ENCODE results near the gene YIPF3.
"Not testable (repeated sequence)": the region's sequence is repeated elsewhere in the genome, so short reads cannot be mapped to it uniquely, and the experiment has no call there.

YIPF3 gene

DNA sequence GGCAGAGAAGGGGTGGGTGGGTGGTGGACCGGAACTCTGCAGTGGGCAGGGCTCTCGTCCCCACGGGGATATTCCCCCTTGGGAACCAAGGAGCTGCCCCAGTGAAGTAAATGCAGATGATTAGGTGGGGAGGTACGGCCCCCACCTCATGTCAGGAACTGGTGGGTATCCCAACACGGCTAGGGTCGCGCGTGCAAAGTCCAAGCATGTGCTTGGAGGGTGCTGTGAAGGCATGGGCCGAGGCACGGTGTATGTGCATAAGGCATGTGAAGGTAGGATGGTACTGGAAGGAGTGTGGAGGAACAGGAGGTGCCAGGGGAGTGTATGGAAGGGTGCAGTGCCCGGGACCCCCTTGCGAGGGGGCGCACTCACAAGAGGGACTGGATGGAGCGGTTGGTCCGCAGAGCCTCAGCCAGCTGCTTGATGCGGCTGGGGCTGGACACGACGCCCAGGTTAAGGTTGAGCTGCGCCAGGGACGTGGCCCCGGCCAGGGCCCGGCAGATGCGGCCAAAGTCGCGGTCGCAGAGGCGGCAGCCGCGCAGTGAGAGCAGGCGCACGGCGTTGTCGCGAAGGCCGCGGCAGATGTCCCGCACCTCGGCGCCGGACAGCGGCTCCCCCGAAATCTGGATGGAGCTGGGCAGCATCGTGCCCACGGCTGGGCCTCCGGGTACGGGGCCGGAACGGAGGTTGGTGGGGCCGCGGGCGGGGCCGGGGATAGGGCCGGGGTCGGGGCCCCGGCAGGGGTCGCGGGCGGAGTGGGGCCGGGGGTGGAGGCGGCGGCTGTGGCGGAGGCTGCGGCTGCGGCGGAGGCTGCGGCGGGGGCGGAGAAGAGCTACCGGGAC, 7.4 kb downstream of the YIPF3 start:
- peak in 1 of 2 experiments; percentile 25 for DNase-seq

DNA sequence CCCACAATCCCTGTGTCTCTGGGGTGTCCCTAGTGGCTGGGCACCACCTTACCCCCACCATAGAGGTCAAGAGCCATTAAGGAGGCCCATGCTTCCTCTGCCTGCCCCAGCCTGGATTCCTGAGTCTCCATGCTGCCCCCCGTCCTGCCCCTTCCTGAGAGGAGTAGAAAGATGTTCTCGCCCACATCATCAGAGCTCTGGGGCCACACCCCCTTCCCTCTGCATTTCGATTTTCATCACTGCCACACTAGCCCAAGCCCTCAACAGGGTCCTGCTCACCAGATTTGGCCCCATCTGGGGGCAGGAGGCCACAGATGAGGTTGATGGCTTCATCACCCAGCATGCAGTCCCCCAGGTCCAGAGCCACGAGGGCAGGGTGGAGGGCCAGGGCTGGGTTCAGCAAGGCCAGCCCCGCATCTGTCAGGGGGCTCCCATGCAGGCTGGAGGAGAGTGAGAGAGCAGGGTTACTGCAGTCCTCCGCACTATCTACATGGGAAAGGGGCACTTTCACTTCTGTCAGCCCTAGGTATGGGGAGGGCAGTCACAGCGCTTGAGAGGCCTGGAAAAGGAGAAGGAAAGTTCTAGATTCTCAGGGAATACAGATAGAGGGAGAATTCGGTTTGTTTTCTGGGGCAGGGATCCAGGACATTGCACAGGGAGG, 8.1 kb downstream of the YIPF3 start:
- no peak for DNase-seq

DNA sequence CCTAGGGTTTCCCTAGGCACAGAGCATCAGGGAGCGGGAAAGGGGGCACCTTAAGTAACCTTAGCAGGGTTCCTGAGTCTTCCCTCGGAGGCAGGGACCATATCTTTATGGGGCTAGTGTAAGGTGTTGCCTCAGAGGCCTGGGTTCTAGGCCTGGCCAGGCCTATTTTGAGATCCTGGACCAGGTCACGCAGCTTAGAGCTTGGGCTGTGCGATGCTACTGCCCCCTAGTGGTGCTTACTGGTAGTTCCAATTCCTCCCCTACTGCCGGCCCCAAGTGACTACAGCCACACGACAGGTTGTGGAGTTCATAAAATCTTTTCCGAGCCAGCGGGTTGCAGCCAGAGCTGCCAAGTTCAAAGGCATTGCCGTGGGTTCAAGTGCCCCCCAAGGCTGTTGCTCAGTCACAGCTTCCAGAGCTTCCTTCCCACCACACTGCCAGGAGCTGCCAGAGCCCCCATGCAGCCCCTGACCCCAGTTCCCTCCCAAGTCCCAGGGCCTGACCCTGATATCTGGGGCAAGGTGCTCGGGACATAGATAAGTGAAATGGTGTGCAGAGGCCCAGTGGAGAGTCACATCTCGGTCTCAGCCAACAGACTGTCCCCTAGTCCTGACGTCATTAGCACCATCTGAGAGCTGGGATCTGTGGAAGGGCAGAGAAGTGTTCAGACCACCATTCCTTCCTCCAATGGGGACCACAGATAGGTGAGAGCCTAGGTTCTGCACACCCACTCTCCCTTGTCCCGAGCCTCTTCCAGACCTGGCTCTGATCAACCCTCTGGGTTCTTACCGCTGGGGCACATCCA, 9.9 kb downstream of the YIPF3 start:
- DNase-seq, result peak; percentile 36 to 78

DNA sequence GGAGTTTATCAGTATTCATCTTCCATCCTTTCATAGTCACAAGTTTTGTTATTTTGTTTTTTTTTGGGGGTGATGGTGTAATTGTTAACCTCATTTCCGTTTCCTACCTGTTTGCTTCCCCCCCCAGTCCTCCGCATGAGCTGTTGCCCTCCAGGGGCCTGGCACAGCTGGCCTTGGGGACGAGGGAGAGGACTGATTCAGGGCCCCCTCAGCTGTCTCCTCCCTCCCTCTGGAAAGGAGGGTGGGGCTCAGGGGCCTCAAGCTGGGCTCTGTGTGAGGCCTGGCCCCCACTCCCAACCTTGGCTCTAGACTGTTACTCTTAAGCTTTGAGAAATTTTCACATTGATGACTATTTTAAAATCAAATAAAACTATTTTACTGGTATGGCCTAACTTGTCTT, 10.6 kb downstream of the YIPF3 start:
- no peak for DNase-seq

DNA sequence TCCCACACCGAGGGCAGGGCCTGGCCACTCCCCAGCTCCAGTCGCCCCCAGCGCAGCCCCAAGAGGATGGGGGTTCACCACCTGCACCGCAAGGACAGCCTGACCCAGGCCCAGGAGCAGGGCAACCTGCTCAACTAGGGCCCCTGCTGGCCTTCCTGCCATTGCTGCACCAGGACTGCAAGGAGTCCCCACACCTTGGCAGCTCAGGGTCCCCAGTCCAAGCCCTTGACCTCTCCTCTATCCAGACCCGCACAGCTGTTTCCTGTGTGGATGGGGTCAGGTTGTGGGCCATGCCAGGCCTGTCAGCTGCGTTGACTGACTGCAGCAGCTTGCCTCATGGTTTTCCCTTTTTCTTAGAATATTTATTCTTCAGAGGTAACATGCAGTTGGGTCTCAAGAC, 11.0 kb downstream of the YIPF3 start:
- DNase-seq, result no peak

DNA sequence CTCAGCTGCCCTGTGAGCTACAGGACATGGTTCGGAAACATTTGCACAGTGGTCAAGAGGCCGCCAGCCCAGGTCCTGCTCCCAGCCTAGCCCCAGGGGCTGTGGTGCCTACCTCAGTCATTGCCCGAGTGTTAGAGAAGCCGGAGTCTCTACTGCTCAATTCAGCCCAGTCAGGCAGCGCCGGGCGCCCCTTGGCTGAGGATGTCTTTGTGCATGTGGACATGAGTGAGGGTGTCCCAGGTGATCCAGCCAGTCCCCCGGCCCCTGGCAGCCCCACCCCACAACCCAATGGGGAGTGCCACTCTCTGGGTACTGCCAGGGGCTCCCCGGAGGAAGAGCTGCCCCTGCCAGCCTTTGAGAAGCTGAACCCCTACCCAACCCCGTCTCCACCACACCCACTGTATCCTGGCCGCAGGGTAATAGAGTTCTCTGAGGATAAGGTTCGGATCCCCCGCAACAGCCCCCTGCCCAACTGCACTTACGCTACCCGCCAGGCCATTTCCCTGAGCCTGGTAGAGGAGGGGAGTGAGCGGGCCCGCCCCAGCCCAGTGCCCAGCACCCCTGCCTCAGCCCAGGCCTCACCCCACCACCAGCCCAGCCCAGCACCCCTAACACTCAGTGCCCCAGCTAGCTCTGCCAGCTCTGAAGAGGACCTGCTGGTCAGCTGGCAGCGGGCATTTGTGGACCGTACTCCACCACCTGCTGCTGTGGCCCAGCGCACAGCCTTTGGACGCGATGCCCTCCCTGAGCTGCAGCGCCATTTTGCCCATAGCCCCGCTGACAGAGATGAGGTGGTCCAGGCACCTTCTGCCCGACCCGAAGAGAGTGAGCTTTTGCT, 11.8 kb downstream of the YIPF3 start:
- no peak for DNase-seq

DNA sequence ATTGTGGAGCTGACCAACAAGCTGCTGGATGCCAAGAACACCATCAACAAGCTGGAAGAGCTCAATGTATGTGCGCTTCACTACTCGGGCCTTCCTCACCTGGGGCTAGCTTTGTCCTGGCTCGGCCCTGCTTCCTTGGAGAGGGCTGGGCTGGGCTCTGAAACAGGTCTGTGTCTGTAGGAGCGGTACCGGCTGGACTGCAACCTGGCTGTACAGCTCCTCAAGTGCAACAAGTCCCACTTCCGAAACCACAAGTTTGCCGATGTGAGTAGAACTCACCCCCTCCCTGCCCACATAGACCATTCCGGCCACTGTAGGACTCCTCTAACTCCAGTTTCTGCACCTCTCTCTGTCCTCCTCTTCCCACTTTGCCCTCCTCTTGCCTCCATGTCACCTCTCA, 13.3 kb downstream of the YIPF3 start:
- no peak for DNase-seq

DNA sequence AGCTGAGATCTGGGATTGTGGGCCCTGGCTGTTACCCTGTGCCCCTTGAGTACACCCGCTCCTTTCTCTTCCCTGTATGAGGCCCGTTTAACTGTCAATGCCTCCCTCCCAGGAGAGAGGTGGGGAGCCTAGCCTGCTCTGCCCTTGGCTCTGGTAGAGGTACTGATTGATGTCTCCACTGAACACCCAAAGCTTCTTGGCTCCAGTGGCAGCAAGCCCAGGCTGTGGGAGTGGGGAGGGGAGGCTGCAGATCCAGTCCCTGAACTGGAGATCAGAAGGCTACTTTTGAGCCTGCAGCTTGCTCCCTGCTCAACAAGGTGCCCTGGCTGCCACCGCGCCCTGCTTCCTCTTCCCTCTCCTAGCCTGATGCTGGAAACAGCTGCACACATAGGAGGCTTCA, 14.1 kb downstream of the YIPF3 start:
- DNase-seq, result no peak

DNA sequence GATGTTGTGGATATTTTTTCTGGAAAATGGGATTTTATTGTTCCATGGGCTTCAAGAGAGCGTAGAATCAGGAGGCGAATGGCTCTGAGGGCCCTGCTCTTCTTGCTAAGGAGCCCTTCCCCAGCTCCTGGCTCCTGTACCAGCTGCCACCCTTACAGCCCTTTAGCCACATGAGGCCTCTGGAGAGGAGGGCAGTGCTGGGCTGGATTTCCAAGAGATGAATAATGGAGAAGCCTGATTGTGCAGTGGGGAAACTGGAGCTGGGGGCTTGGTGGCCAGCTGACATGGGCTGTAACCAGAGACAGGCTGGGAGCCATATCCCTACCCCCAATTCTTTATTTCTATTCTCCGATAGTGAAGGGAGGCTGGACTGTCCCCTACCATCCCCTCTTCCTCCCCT, 15.8 kb downstream of the YIPF3 start:
- DNase-seq, result no peak

DNA sequence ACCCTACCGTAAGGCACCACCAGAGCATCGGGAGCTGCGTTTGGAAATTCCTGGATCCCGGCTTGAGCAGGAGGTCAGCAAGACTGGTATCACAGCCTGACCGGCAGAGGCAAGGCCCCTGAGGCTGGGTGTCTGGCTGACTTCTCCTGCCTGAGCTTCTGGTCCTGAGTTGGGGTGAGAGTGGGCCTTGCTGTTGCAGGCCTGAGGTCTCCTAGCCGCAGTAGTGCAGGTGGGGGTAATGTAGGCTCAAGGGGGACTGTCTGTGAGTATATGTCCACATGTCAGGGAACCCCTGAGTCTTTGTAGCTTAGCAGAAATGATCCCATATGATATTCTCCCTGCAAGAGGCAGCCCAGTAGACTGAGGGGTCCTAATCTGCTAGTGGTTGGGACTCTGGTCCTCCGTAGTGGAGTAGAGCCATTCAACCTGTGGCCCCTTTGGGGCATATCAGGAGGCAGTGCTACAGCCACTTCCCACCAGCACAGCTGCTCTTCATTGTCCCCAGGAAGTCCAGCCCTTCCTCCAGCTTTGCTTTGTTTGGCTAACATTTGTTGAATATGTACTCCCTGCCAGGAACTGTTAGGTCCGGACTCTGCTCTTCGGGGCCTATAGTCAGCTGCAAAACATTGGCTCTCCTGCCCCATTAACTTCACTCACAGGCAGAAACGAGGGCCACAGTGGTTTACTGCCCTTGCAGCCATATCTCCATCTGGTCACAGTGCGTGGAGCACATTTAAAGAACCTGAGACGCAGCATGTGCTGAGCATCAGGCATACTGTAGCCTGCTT, 17.5 kb downstream of the YIPF3 start:
- DNase-seq, result no peak

DNA sequence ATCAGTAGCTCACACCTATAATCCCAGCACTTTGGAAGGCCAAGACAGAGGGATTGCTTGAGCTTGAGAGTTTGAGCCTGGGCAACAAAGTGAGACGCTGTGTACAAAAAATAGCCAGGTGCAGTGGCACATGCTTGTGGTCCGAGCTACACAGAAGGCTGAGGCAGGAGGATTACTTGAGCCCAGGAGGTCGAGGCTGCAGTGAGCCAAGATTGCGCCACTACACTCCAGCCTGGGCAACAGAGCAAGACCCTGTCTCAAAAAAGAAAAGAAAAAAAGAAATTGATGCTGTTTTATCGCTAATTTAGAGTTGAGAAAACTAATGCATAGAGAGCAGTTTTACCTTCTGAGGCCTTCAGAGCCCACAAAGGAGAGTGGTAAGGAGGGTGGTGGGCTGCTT, 18.4 kb downstream of the YIPF3 start:
- not testable (repeated sequence) for DNase-seq

DNA sequence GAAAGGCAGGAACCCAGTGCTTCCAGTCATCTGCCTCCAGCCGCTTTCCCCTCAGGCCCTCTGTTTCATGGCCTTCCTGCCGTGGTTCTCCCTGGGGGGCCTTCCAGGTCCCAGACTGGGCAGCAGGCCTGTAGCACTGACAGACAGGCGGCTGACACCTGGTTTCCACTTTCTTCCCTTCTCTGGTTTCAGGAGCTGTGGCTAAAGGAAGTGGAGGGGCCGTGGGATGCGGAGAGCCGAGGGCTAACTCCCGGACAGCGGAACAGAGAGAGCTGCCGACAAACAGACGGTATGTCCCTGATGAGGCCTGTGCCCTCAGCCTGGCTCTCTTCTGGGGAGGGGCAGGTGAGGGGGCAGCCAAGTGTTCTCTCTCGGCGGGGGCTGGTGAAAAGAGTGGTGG, 19.0 kb downstream of the YIPF3 start:
- DNase-seq, result no peak

DNA sequence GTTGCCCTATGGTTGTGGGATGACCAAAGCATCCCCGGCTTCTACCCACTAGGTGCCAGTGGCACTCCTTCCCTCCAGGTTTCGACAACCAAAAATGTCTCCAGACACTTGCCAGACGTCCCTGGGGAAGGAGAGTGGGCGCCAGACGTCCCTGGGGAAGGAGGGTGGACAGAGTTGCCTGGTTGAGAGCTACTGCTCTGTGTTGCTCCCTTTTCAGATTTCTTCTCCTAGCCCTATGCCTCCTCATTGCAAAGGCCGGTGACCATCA, 19.7 kb downstream of the YIPF3 start:
- no peak for DNase-seq

DNA sequence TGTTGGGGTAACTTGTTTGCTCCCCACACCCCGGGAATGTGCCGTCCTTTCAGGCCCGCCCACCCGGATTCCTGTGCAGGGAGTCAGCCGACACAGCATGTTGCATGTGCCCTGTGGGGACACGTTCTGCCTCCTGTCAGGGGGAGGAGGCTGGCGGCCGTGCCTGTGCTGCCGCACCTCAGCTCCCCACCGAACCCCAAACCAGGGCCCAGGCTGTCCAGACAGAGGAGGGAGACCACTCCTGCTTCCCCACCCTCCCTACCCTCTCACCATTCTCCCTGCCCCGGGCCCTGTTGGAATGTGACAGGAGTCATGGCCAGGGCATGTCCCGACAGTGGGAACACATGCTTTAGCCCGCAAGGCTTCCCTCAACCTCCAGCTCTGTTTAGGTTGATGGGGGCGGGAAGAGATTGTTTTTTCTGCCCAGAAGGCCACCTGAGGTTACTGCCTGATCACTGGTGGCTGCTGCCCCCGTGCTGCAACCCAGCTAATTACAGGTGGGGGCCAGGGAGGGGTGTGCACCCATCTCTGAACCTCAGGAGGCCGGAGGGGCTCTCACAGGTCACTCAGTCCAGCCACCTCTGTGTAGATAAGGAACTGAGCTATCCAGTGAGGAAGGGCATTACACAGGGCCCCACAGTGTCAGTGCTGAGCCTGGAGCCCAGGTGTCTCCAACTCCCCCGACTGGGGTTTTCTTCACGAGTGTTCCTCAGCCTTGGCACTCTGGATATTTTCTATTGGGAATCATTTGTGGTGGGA, 20.2 kb downstream of the YIPF3 start:
- DNase-seq, result peak in 1 of 2 experiments; percentile 51

DNA sequence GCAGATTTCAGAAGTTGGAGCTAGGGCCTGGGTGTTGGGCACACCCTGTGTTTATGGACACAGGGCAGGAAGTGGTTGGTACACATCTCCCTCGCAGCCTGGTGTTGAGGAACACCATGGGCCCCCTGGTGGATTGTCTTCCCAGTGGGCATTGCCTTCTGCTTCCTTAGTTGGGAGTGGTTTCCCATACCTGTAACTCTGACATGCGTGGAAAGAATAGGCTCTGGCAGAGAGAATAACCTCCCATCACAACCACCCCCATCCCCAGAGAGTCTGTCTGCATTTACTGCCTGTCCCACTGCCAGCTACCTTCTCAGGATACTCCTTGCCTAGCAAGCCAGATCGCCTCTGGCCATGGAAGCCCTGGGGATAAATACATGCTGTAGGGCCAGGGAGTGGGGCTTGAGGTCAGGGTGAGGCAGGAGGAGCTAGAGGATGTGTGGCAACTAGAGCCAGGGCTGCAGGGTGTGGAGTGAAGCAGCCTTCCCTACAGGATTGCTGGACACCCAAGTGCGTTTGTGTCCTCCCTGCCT, 21.3 kb downstream of the YIPF3 start:
- DNase-seq, result no peak

DNA sequence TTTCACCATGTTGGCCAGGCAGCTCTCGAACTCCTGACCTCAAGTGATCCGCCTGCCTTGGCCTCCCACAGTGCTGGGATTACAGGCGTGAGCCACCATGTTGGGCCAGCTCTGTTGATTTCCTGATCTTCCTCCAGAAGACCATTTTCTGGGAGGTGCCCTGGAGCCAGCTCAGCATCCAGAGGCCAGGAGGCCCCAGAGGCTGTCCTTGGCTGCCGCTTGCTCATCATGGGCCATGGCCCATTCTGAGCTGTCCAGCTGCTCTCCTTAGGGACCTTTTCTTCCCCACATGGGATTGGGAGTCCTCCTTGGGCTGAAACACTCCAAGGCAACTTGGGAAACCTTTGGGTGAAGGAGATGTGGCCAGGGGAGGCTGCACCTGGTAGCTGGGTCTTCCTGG, 22.0 kb downstream of the YIPF3 start:
- no peak for DNase-seq

DNA sequence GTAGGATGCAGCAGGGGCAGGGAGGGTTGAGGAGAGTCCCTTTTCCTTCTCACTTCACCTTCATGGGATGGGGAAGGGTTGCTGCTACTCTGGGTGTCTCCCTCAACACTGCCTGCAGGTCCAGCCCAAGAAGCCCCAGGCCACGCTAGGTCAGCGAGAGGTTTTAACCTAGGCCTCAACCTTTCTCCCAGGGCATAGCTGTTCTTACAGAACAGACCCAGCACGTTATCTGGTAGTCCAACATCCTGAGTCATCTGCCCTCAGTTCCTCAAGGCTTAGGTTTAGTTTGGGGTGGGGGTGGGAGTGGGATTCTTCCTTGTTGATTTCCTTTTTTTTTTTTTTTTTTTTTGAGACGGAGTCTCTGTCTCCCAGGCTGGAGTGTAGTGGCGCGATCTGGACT, 22.4 kb downstream of the YIPF3 start:
- DNase-seq, result no peak

DNA sequence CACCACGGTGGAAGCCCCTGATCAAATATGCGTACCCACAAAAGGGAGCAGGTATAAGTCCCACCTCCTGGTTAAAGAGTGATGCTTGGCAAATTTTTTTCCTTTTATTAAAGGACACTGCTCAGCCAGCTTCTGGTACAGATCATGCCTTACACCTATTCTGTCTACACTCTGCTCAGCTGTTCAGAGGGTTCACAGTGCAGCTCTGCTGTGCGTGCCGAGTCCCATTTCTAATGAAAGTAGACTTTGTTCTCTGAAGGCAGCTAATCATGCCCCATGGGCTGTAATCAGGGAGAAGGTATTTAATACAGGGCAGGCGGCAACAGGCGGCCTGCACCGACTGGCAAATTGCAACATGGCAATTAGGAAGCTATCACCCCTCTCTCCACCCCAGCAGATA, 22.9 kb downstream of the YIPF3 start:
- DNase-seq, result no peak

DNA sequence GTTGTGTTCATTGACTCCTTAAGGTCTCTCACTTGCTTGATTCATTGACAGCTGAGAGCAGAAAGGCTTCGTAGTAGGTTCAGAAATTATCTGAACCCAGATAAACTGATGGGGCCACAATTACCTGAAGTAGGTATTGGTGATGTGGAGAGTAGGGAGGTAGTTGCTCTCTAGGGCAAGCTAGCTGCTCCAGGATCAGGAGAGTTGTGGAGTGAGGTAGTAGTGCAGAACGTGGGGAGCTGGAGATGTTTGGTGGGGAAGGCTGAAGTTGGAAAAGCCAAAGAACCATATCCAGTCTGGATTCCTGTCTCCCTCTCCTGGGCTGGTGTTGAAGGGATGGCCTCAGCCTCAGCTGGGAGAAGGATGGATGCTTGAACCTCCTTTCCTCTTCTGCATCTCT, 23.5 kb downstream of the YIPF3 start:
- no peak for DNase-seq

DNA sequence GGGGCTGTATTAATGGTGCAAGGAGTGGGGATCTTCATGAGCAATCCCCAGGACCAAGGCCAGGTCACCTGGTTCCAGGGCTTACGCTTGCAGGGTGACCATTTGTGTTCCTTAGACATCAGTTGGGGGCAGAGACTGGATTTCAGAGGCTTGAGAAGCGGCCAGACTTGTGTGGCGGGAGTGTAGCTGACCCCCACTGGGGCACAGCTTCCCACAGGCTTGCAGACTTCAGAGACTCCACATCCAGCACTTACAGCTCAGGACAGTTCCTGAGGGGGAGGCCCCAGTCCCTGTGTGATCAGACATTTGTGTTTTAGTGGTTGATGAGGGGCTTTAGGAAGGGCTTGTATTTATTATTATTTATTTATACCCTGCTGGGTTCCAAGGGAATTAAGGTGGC, 24.1 kb downstream of the YIPF3 start:
- no peak for DNase-seq
